Endothelial cell (in vitro differentiated cells): ENCODE results near the gene KIAA1191. TPM values are rescaled to one million over a fixed set of nuclear protein-coding genes. Genes with fewer than 3 reads are reported as not detected.

Experiments
- DNase-seq: peaks from one replicate; pipeline ENCODE4 v3.0.0; 2021; ENCODE audit warnings: low spot score
- H3K27ac Mint-ChIP-seq: one replicate; pipeline ENCODE4 v1.8.0; 2021; ENCODE audit warnings: mixed read lengths, inconsistent platforms; ENCODE audit not compliant: unreplicated experiment
- H3K27me3 Mint-ChIP-seq: one replicate; pipeline ENCODE4 v1.8.0; 2021; ENCODE audit warnings: mild to moderate bottlenecking, moderate library complexity, mixed read lengths, inconsistent platforms; ENCODE audit not compliant: unreplicated experiment
- H3K36me3 Mint-ChIP-seq: one replicate; pipeline ENCODE4 v1.8.0; 2021; ENCODE audit warnings: mild to moderate bottlenecking, low read depth, mixed read lengths, inconsistent platforms; ENCODE audit not compliant: unreplicated experiment
- H3K4me1 Mint-ChIP-seq: one replicate; pipeline ENCODE4 v1.8.0; 2021; ENCODE audit warnings: mild to moderate bottlenecking, mixed read lengths, inconsistent platforms; ENCODE audit not compliant: unreplicated experiment
- H3K4me3 Mint-ChIP-seq: one replicate; pipeline ENCODE4 v1.8.0; 2021; ENCODE audit warnings: mild to moderate bottlenecking, mixed read lengths, inconsistent platforms; ENCODE audit not compliant: unreplicated experiment
- H3K9me3 Mint-ChIP-seq: one replicate; pipeline ENCODE4 v1.8.0; 2021; ENCODE audit warnings: mixed read lengths, inconsistent platforms; ENCODE audit not compliant: unreplicated experiment
- CTCF ChIP-seq: fragments of 200-600 bp; sonication (generic); IDR thresholded peaks from one replicate; pipeline ENCODE4 v1.5.0; 2021; ENCODE audit warnings: antibody characterized with exemption; ENCODE audit not compliant: unreplicated experiment
- total RNA-seq: library from RNA; stranded (reverse); fragmentation: NEBNext Ultra II Directional; extraction: Animal tissue kit (Norgen Biotek cat#: 25700); gene quantifications from one replicate; pipeline ENCODE4 v1.2.1, GENCODE V29; 2021; ENCODE audit not compliant: unreplicated experiment

Gene KIAA1191
- total RNA-seq, 1 donor from 2014 or later = 122 TPM

- Mint-ChIP-seq H3K9me3 (no peaks in the 10 kb centered on the region), H3K27me3 (no peaks in the 10 kb centered on the region), H3K27ac (no peak overlapping the region), H3K4me3 (no peak overlapping the region), H3K36me3 (peaks cover 41% of the 10 kb centered on the region), H3K4me1 (peaks cover 10% of the 10 kb centered on the region)
- no peak for TF ChIP-seq CTCF
- no peak for DNase-seq
Measured at GRCh38 chr5:176356179-176356566, 5.4 kb downstream of the KIAA1191 start.

GRCh38 chr5:176355400-176356178, 6.0 kb downstream of the KIAA1191 start:
- no peak for TF ChIP-seq CTCF
- Mint-ChIP-seq H3K27me3 (no peaks in the 10 kb centered on the region), H3K36me3 (peaks cover 44% of the 10 kb centered on the region), H3K4me1 (peaks cover 7% of the 10 kb centered on the region), H3K4me3 (no peak overlapping the region), H3K9me3 (no peaks in the 10 kb centered on the region), H3K27ac (no peak overlapping the region)
- DNase-seq = no peak

- Mint-ChIP-seq H3K27ac (no peak overlapping the region), H3K36me3 (peaks cover 59% of the 10 kb centered on the region), H3K9me3 (no peaks in the 10 kb centered on the region), H3K27me3 (no peaks in the 10 kb centered on the region), H3K4me3 (no peak overlapping the region), H3K4me1 (peaks cover 12% of the 10 kb centered on the region)
- TF ChIP-seq CTCF = no peak
- no peak for DNase-seq
Measured at GRCh38 chr5:176353533-176353932, 8.0 kb downstream of the KIAA1191 start.

GRCh38 chr5:176352116-176352878, 9.3 kb downstream of the KIAA1191 start:
- no peaks in the 10 kb centered on the region for H3K9me3 Mint-ChIP-seq
- no peak for TF ChIP-seq CTCF
- peaks cover 12% of the 10 kb centered on the region for H3K4me1 Mint-ChIP-seq
- H3K27me3 Mint-ChIP-seq = no peaks in the 10 kb centered on the region
- DNase-seq = no peak
- H3K27ac Mint-ChIP-seq = no peak overlapping the region
- no peak overlapping the region for H3K4me3 Mint-ChIP-seq
- peaks cover 61% of the 10 kb centered on the region for H3K36me3 Mint-ChIP-seq

GRCh38 chr5:176350416-176350815, 11.1 kb downstream of the KIAA1191 start:
- Mint-ChIP-seq H3K4me1 (peaks cover 12% of the 10 kb centered on the region), H3K9me3 (no peaks in the 10 kb centered on the region), H3K36me3 (peaks cover 58% of the 10 kb centered on the region), H3K27ac (no peak overlapping the region), H3K27me3 (no peaks in the 10 kb centered on the region), H3K4me3 (no peak overlapping the region)
- no peak for DNase-seq
- TF ChIP-seq CTCF = no peak
